ENCODE data around the gene NDUFS4.
"Not testable (repeated sequence)": the region's sequence is repeated elsewhere in the genome, so short reads cannot be mapped to it uniquely, and the experiment has no call there.

- TF ChIP-seq, protein P1, sequence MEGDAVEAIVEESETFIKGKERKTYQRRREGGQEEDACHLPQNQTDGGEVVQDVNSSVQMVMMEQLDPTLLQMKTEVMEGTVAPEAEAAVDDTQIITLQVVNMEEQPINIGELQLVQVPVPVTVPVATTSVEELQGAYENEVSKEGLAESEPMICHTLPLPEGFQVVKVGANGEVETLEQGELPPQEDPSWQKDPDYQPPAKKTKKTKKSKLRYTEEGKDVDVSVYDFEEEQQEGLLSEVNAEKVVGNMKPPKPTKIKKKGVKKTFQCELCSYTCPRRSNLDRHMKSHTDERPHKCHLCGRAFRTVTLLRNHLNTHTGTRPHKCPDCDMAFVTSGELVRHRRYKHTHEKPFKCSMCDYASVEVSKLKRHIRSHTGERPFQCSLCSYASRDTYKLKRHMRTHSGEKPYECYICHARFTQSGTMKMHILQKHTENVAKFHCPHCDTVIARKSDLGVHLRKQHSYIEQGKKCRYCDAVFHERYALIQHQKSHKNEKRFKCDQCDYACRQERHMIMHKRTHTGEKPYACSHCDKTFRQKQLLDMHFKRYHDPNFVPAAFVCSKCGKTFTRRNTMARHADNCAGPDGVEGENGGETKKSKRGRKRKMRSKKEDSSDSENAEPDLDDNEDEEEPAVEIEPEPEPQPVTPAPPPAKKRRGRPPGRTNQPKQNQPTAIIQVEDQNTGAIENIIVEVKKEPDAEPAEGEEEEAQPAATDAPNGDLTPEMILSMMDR (IDR thresholded peaks at IDR 0.05; ENCODE audit: poor library complexity), result not testable (repeated sequence)
- TF ChIP-seq EZH2 (IDR thresholded peaks at IDR 0.05; ENCODE audit: borderline replicate concordance); EZH2phosphoT487 (IDR thresholded peaks at IDR 0.05; ENCODE audit: low read depth, severe bottlenecking, unreplicated experiment): not testable (repeated sequence)
Measured at GRCh38 chr5:53608897-53609296, 48.5 kb downstream of the NDUFS4 start.
